ENCODE measurements around the gene ADAM10.

The ADAM10 gene

DNA sequence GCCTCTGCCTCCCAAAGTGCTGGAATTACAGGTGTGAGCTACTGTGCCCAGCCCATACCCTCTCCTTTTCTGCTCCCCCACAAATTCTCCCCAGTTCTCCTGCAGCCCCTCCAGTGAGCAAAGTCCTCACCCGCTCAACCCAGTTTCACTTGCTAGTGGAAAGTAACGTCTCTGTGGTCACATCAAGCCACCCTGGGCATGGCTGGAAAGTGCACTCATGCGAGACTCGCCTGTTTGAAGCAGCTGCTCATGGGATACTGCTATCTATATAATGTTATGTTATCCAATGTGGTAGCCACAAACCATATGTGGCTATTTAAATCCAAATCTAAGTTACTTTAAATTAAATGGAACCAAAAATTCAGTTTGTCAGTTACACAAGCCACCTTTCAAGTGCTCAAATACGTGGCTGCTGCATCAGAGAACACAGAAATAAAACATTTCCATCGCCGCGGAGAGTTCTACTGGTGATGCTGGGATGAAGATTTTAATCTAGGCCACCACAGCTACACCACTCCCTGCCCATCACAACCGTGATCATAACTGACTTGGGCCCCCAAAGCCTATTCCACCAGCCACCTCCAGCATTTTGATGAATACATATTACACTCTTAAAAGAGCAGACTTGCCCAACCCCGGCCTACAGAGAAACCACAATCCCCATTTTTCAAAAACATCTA, 198.3 kb downstream of the ADAM10 start:
- H3K27ac ChIP-seq (ENCODE audit: insufficient read depth, low read depth, low read length, poor library complexity, severe bottlenecking) = no peak overlapping the region
- no peaks in the 10 kb centered on the region for H3K9me3 ChIP-seq (ENCODE audit: control insufficient read depth, low read length)
- no peaks in the 10 kb centered on the region for H3K36me3 ChIP-seq (ENCODE audit: control insufficient read depth, insufficient read depth, low read length)
- H3K4me3 ChIP-seq (ENCODE audit: insufficient read depth, low read depth, low read length) = no peak overlapping the region
- no peaks in the 10 kb centered on the region for H3K27me3 ChIP-seq (ENCODE audit: control insufficient read depth, insufficient read depth, low read length, poor library complexity, severe bottlenecking)
- 94 to 96% methylated on average over 10 of the region's 10 CpGs for WGBS, 2 experiments
- peaks cover 4% of the 10 kb centered on the region for H3K4me1 ChIP-seq (ENCODE audit: control insufficient read depth, insufficient read depth, low read length)

DNA sequence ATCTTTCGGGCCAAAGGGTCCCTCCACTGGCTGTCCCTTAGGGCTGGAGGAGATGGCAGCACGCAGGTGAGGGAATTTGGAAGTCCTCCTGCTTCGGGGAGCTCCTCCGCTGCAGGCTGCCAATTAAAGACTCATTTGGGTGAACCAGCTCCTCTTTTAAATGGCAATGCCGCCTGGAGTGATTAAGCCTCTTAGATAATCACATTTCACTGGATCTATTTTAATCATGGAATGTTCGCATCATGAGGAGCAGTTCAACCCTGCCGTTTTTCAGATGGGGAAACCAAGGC, 199.8 kb downstream of the ADAM10 start:
- Histone ChIP-seq H3K9me3 (ENCODE audit: control insufficient read depth, low read length) (no peaks in the 10 kb centered on the region), H3K4me3 (ENCODE audit: insufficient read depth, low read depth, low read length) (no peak overlapping the region), H3K36me3 (ENCODE audit: control insufficient read depth, insufficient read depth, low read length) (no peaks in the 10 kb centered on the region), H3K27ac (ENCODE audit: insufficient read depth, low read depth, low read length, poor library complexity, severe bottlenecking) (no peak overlapping the region), H3K27me3 (ENCODE audit: control insufficient read depth, insufficient read depth, low read length, poor library complexity, severe bottlenecking) (no peaks in the 10 kb centered on the region), H3K4me1 (ENCODE audit: control insufficient read depth, insufficient read depth, low read length) (no peaks in the 10 kb centered on the region)
- WGBS, 2 experiments = 94 to 96% methylated on average over 7 of the region's 7 CpGs

DNA sequence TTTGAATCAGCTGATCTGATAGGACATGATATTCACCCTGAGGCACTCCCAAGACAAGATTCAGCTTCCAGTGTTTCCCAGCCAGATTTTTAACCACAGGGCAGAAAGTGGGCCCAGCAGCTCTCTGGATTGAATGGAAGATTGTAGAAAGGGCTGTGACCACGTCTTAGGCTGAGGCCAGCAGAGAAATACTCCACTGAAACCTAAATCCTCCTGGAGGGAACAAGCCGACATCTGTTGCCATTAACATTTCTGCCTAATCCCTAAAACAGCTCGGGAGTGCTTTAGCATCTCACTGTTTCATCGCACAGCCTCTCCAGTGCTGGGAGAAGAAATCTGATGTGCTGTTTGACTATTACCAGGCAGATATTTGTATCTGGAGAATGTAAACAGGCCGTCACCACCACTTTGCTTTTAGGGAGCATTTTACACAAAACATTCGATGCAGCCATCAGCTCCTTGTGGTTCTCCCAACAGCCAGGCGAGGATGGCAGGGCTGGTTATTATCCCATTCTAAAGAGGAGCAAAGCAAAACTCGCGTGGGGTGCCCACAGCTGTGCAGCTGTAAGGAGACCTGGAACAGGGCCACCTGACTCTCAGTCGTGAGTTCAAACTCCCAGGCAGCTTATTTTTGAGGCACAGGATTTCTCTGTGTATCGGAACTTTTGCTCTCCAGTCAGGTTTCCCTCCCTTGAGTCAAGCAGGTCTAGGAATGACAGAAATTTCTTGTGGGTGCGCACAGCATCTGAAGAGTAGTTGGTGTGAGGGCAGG, 200.3 kb downstream of the ADAM10 start:
- Histone ChIP-seq H3K4me3 (ENCODE audit: insufficient read depth, low read depth, low read length) (no peak overlapping the region), H3K27me3 (ENCODE audit: control insufficient read depth, insufficient read depth, low read length, poor library complexity, severe bottlenecking) (no peaks in the 10 kb centered on the region), H3K4me1 (ENCODE audit: control insufficient read depth, insufficient read depth, low read length) (no peaks in the 10 kb centered on the region), H3K27ac (ENCODE audit: insufficient read depth, low read depth, low read length, poor library complexity, severe bottlenecking) (no peak overlapping the region), H3K36me3 (ENCODE audit: control insufficient read depth, insufficient read depth, low read length) (no peaks in the 10 kb centered on the region), H3K9me3 (ENCODE audit: control insufficient read depth, low read length) (no peaks in the 10 kb centered on the region)
- WGBS, 2 experiments = 84% methylated on average over 12 of the region's 12 CpGs

DNA sequence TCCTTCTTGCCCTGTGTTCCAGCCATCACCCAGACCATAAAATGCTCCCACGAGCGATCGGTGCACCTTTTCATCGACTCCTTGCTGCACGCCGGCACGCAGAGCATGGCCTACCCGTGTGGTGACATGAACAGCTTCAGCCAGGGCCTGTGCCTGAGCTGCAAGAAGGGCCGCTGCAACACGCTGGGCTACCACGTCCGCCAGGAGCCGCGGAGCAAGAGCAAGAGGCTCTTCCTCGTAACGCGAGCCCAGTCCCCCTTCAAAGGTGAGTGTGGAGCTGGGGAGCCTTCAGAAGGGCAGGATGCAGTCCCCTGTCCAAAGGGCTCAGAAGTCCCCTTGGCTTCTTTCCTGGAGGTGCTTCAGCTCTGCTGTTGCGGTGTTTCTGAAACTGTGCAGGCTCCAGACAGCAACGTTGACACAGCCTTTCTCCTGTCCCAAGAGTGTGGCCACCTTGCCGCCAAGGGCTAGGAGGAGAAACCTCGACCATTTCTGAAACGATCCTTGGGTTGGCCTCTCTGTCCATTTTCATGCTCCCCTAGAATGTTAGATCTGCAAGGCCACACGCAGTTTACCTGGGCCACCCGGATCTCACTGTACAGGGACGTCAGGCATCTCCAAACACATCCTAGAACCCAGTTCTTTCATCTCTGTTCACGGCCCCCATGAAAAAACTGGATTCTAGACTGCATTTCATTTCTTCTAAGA, 201.0 kb downstream of the ADAM10 start:
- Histone ChIP-seq H3K4me3 (ENCODE audit: insufficient read depth, low read depth, low read length) (no peak overlapping the region), H3K36me3 (ENCODE audit: control insufficient read depth, insufficient read depth, low read length) (no peaks in the 10 kb centered on the region), H3K9me3 (ENCODE audit: control insufficient read depth, low read length) (no peaks in the 10 kb centered on the region), H3K4me1 (ENCODE audit: control insufficient read depth, insufficient read depth, low read length) (no peaks in the 10 kb centered on the region), H3K27ac (ENCODE audit: insufficient read depth, low read depth, low read length, poor library complexity, severe bottlenecking) (no peak overlapping the region), H3K27me3 (ENCODE audit: control insufficient read depth, insufficient read depth, low read length, poor library complexity, severe bottlenecking) (no peaks in the 10 kb centered on the region)
- 90% methylated on average over 26 of the region's 26 CpGs for WGBS, 2 experiments

DNA sequence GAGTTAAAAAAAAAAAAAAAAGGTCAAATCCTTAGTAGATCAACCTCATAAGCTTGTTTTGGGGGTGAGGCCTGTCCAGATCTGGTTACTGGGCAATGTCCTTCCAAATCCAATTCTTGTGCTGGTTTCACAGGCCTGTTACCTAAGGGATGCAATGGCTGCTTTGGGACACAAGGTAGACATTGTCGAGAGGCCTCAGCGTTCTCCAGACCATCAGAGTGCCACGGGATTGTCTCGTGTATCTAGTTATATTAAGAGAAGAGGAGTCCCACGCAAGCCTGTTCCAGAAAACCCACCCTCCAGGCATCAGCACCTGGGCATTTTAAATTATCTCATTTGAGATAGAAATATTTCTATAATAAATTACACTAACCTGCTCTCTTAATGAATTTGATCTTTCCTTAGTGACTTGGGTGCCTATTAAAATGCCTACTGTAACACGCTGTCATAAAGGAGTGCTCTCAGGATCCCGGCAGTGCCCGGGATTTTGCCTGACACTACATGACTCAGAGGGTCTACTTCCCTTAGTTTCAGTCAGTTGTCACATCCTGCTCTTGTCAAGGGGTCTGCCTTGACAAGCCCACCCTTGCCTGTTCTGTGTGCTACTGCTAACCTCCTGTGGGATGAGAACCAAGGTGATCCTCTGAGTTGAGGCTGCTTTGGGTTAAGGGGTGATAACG, 201.7 kb downstream of the ADAM10 start:
- Histone ChIP-seq H3K9me3 (ENCODE audit: control insufficient read depth, low read length) (no peaks in the 10 kb centered on the region), H3K36me3 (ENCODE audit: control insufficient read depth, insufficient read depth, low read length) (no peaks in the 10 kb centered on the region), H3K4me1 (ENCODE audit: control insufficient read depth, insufficient read depth, low read length) (no peaks in the 10 kb centered on the region), H3K27me3 (ENCODE audit: control insufficient read depth, insufficient read depth, low read length, poor library complexity, severe bottlenecking) (no peaks in the 10 kb centered on the region), H3K27ac (ENCODE audit: insufficient read depth, low read depth, low read length, poor library complexity, severe bottlenecking) (no peak overlapping the region), H3K4me3 (ENCODE audit: insufficient read depth, low read depth, low read length) (no peak overlapping the region)
- 96 to 98% methylated on average over 8 to 9 of the region's 9 CpGs for WGBS, 2 experiments

DNA sequence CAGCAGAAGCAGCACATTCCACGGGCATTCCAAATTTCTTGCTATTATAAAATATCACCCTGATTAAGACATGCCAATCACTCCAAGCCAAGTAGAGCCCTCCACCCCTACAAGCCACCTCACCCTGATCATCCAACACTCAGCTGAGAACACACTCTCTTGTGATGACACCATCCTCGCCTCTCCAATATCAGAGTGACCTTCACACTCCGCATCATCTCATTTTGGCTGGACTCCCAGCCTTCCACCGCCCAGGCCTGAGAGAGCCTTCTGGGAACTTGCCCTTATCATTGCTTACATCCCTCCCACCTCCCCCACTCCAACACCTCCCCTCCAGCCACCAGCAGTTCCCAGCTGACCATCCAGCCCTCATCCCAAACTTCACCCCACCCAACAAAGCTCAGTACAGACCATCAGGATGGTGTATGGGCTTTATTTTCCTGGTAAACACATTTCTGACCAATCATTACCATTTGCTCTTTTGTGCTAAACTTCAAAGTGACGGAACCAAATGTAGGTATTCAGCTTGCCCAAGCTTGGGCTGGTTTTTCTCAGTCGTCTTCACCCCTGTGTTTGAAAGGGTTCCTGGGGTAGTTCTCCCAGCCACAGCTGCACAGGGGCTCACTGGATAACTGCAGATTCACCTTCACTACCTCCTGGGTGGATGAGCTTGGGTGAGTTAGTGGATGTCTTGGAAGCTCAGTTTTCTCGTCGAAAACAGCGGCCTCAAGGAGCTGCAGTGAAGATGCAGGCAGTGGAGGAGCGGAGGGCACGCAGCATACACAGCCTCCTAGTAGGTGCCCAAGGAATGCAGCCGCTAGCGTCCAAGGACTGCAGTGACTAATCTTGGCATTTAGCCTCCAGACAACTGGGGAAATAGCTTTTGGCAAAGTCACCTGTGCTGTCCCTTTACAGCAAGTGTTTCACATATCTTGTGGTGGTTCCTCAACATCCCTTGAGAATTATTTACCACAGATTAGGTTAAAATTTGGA, 202.6 kb downstream of the ADAM10 start:
- Histone ChIP-seq H3K27ac (ENCODE audit: insufficient read depth, low read depth, low read length, poor library complexity, severe bottlenecking) (no peak overlapping the region), H3K9me3 (ENCODE audit: control insufficient read depth, low read length) (no peaks in the 10 kb centered on the region), H3K4me3 (ENCODE audit: insufficient read depth, low read depth, low read length) (no peak overlapping the region), H3K4me1 (ENCODE audit: control insufficient read depth, insufficient read depth, low read length) (no peaks in the 10 kb centered on the region), H3K36me3 (ENCODE audit: control insufficient read depth, insufficient read depth, low read length) (no peaks in the 10 kb centered on the region), H3K27me3 (ENCODE audit: control insufficient read depth, insufficient read depth, low read length, poor library complexity, severe bottlenecking) (no peaks in the 10 kb centered on the region)
- WGBS, 2 experiments = 93 to 95% methylated on average over 13 of the region's 13 CpGs

DNA sequence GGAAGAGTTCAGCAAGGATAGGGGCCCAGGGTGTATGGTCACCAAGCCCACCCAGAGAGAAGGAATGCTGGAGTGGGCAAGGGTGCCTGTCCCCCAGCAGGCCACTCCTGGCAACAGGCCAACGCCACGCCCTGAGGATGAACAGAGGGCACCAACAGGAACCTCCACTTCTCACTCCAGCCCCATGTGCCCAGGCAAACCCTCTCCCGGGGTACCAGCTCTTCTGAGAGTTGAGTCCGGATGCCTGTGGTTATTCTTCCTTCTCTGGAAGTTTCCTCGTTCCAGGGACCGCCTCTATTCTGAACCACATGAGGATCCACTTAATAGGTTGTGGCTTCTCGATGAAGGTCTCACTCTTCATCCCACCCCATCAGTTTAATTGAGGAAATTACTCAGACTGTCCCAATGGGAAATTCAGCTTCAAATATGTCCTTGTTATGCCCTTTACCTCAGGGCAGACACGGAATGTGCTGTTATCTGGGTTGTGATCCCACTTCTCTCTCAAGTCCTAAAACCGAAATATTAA, 203.4 kb downstream of the ADAM10 start:
- H3K4me1 ChIP-seq (ENCODE audit: control insufficient read depth, insufficient read depth, low read length) = no peaks in the 10 kb centered on the region
- no peaks in the 10 kb centered on the region for H3K27me3 ChIP-seq (ENCODE audit: control insufficient read depth, insufficient read depth, low read length, poor library complexity, severe bottlenecking)
- H3K36me3 ChIP-seq (ENCODE audit: control insufficient read depth, insufficient read depth, low read length) = no peaks in the 10 kb centered on the region
- no peaks in the 10 kb centered on the region for H3K9me3 ChIP-seq (ENCODE audit: control insufficient read depth, low read length)
- 91 to 93% methylated on average over 9 of the region's 9 CpGs for WGBS, 2 experiments
- H3K4me3 ChIP-seq (ENCODE audit: insufficient read depth, low read depth, low read length) = no peak overlapping the region
- H3K27ac ChIP-seq (ENCODE audit: insufficient read depth, low read depth, low read length, poor library complexity, severe bottlenecking) = no peak overlapping the region

DNA sequence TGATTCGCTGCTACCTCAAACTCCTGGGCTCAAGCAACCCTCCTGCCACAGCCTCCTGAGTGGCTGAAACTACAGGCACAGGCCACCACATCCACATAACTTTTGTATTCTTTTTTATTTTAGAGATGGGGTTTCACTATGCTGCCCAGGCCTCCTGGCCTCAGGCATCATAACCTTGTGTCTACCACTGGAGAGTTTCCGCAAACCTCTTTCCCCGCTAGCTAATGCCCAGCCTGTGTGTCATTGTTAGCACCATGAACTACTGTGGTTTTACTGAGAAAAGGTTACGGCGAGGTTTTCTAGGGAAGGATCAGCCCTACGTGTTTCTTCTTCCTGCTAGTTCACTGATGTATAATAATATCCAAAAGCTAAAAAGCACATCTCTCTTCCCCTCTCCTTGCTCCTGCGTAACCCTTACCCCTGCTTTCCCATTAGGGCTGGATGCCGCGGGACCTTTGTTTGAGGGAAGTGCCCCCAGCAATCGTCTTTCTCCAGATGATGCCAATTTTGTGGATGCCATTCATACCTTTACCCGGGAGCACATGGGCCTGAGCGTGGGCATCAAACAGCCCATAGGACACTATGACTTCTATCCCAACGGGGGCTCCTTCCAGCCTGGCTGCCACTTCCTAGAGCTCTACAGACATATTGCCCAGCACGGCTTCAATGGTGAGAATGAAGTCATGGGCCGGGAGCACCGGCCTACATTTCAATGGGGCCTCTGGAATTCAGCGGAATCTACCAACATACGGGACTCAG, 204.0 kb downstream of the ADAM10 start:
- Histone ChIP-seq H3K4me3 (ENCODE audit: insufficient read depth, low read depth, low read length) (no peak overlapping the region), H3K9me3 (ENCODE audit: control insufficient read depth, low read length) (no peaks in the 10 kb centered on the region), H3K27ac (ENCODE audit: insufficient read depth, low read depth, low read length, poor library complexity, severe bottlenecking) (no peak overlapping the region), H3K36me3 (ENCODE audit: control insufficient read depth, insufficient read depth, low read length) (no peaks in the 10 kb centered on the region), H3K4me1 (ENCODE audit: control insufficient read depth, insufficient read depth, low read length) (no peaks in the 10 kb centered on the region), H3K27me3 (ENCODE audit: control insufficient read depth, insufficient read depth, low read length, poor library complexity, severe bottlenecking) (no peaks in the 10 kb centered on the region)
- WGBS, 2 experiments = 94 to 96% methylated on average over 18 of the region's 18 CpGs

DNA sequence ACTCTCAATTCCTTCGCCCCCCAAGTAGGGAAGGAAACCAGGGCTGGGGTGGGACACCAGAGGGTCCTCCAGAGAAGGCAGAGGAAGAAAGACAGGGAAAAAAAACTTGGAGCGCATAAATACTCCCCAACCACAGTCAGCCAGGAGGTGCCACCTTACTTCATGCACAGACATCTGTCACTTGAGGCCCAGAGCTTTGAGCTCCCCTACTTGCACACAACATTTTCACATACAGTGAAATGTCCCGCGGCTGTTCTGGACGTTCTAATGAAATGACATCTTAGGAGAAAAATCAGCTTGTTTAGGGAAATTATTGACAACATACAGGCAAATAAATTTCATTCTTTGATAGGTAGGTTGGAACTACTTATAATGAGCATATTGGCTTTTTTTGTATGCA, 204.8 kb downstream of the ADAM10 start:
- WGBS, 2 experiments = 93 to 96% methylated on average over 2 to 5 of the region's 5 CpGs
- H3K4me3 ChIP-seq (ENCODE audit: insufficient read depth, low read depth, low read length) = no peak overlapping the region
- no peaks in the 10 kb centered on the region for H3K27me3 ChIP-seq (ENCODE audit: control insufficient read depth, insufficient read depth, low read length, poor library complexity, severe bottlenecking)
- no peak overlapping the region for H3K27ac ChIP-seq (ENCODE audit: insufficient read depth, low read depth, low read length, poor library complexity, severe bottlenecking)
- no peaks in the 10 kb centered on the region for H3K4me1 ChIP-seq (ENCODE audit: control insufficient read depth, insufficient read depth, low read length)
- no peaks in the 10 kb centered on the region for H3K9me3 ChIP-seq (ENCODE audit: control insufficient read depth, low read length)
- H3K36me3 ChIP-seq (ENCODE audit: control insufficient read depth, insufficient read depth, low read length) = no peaks in the 10 kb centered on the region
